ENCODE measurements around the gene MYH9.

The MYH9 gene

GRCh38 chr22:36362932-36363331 is 24.8 kb downstream of the MYH9 start:
- no peak overlapping the region for H3K27ac ChIP-seq (ENCODE audit: low read length)
- no peak for DNase-seq
- H3K36me3 ChIP-seq (replicated peaks; ENCODE audit: insufficient read depth, low read length): peaks cover 10% of the 10 kb centered on the region; the same call in 1 of the 2 replicates
- H3K4me2 ChIP-seq (ENCODE audit: low read depth, low read length): no peak overlapping the region
- peaks cover 90% of the 10 kb centered on the region for H4K20me1 ChIP-seq (ENCODE audit: insufficient read depth, low read length)
- H3K79me2 ChIP-seq (ENCODE audit: low read length): peaks cover 100% of the 10 kb centered on the region
- no peaks in the 10 kb centered on the region for H3K27me3 ChIP-seq (replicated peaks; ENCODE audit: insufficient read depth, low read length)
- no peaks in the 10 kb centered on the region for H3K9me3 ChIP-seq (replicated peaks; ENCODE audit: insufficient read depth, low read length)
- H3K4me3 ChIP-seq (ENCODE audit: low read length): no peak overlapping the region
- no peak for TF ChIP-seq EZH2 (optimal IDR thresholded peaks at IDR 0.05; ENCODE audit: low read depth, low read length)
- TF ChIP-seq EZH2phosphoT487 (IDR thresholded peaks at IDR 0.05; ENCODE audit: low read length): no peak
- TF ChIP-seq CTCF (IDR thresholded peaks at IDR 0.05; ENCODE audit: low read length): no peak
- peaks cover 72% of the 10 kb centered on the region for H3K4me1 ChIP-seq (ENCODE audit: low read length)
- no peak overlapping the region for H3K9ac ChIP-seq (ENCODE audit: low read length)
- H3K9me2 ChIP-seq (replicated peaks; ENCODE audit: insufficient read depth, low read length): no peaks in the 10 kb centered on the region
- no peak overlapping the region for H2AFZ ChIP-seq (ENCODE audit: low read length)
- peaks cover 27% of the 10 kb centered on the region for H3F3A ChIP-seq (ENCODE audit: insufficient read depth, low read length)

- Histone ChIP-seq H3K27ac (ENCODE audit: low read length) (no peak overlapping the region), H3K4me1 (ENCODE audit: low read length) (peaks cover 72% of the 10 kb centered on the region), H3K9ac (ENCODE audit: low read length) (no peak overlapping the region)
These were observed 25.7 kb downstream of the MYH9 start for GRCh38 chr22:36362075-36362474.

GRCh38 chr22:36360871-36361383 is 26.8 kb downstream of the MYH9 start:
- Histone ChIP-seq H3K4me2 (ENCODE audit: low read depth, low read length) (peak overlapping the region; percentile 1; the same call in 1 of the 2 replicates), H3K27me3 (replicated peaks; ENCODE audit: insufficient read depth, low read length) (no peaks in the 10 kb centered on the region), H3K4me1 (ENCODE audit: low read length) (peaks cover 75% of the 10 kb centered on the region), H2AFZ (ENCODE audit: low read length) (no peak overlapping the region), H3K9me2 (replicated peaks; ENCODE audit: insufficient read depth, low read length) (no peaks in the 10 kb centered on the region), H3K79me2 (ENCODE audit: low read length) (peaks cover 100% of the 10 kb centered on the region), H3K9me3 (replicated peaks; ENCODE audit: insufficient read depth, low read length) (no peaks in the 10 kb centered on the region), H3F3A (ENCODE audit: insufficient read depth, low read length) (peaks cover 45% of the 10 kb centered on the region), H3K9ac (ENCODE audit: low read length) (no peak overlapping the region), H3K36me3 (replicated peaks; ENCODE audit: insufficient read depth, low read length) (0 out of 2 replicates have a peak, but pooled peaks cover 3% of the 10 kb centered on the region), H3K4me3 (ENCODE audit: low read length) (no peak overlapping the region), H4K20me1 (ENCODE audit: insufficient read depth, low read length) (peaks cover 79% of the 10 kb centered on the region), H3K27ac (ENCODE audit: low read length) (no peak overlapping the region)
- DNase-seq: no peak
- TF ChIP-seq CTCF (IDR thresholded peaks at IDR 0.05; ENCODE audit: low read length) (no peak), EZH2 (optimal IDR thresholded peaks at IDR 0.05; ENCODE audit: low read depth, low read length) (no peak), EZH2phosphoT487 (IDR thresholded peaks at IDR 0.05; ENCODE audit: low read length) (no peak)

More at GRCh38 chr22:36362075-36362474, 25.7 kb downstream of the MYH9 start:
- H3K4me2 ChIP-seq (ENCODE audit: low read depth, low read length): no peak overlapping the region
- H3K4me3 ChIP-seq (ENCODE audit: low read length): no peak overlapping the region
- H2AFZ ChIP-seq (ENCODE audit: low read length): no peak overlapping the region
- TF ChIP-seq EZH2phosphoT487 (IDR thresholded peaks at IDR 0.05; ENCODE audit: low read length) (no peak), EZH2 (optimal IDR thresholded peaks at IDR 0.05; ENCODE audit: low read depth, low read length) (no peak), CTCF (IDR thresholded peaks at IDR 0.05; ENCODE audit: low read length) (no peak)
- no peaks in the 10 kb centered on the region for H3K9me3 ChIP-seq (replicated peaks; ENCODE audit: insufficient read depth, low read length)
- H3K79me2 ChIP-seq (ENCODE audit: low read length): peaks cover 100% of the 10 kb centered on the region
- peaks cover 7% of the 10 kb centered on the region; the same call in 1 of the 2 replicates for H3K36me3 ChIP-seq (replicated peaks; ENCODE audit: insufficient read depth, low read length)
- H3K27me3 ChIP-seq (replicated peaks; ENCODE audit: insufficient read depth, low read length): no peaks in the 10 kb centered on the region
- DNase-seq: no peak
- H3F3A ChIP-seq (ENCODE audit: insufficient read depth, low read length): peaks cover 35% of the 10 kb centered on the region
- H4K20me1 ChIP-seq (ENCODE audit: insufficient read depth, low read length): peaks cover 86% of the 10 kb centered on the region
- no peaks in the 10 kb centered on the region for H3K9me2 ChIP-seq (replicated peaks; ENCODE audit: insufficient read depth, low read length)
